Ovary (tissue), 9 donors: ENCODE measurements around the gene RIC8B. TPM values are rescaled to one million over a fixed set of nuclear protein-coding genes. Genes with fewer than 3 reads are reported as not detected.

Experiments used
- DNase-seq, 5 donors: peaks; one replicate each; pipeline ENCODE4 v3.0.0-alpha.2; 2019 to 2020
- H3K27ac ChIP-seq, 2 donors: fragments of 200-600 bp; one replicate each; pipeline versions ENCODE4 v1.5.1 to v1.8.0; 2019 to 2022
- H3K27me3 ChIP-seq: fragments of 200-600 bp; one replicate; pipeline ENCODE4 v1.8.0; 2022
- H3K36me3 ChIP-seq: fragments of 200-600 bp; sonication (generic); one replicate; pipeline ENCODE4 v1.5.1; 2019
- H3K4me1 ChIP-seq: one replicate; pipeline ENCODE4 v1.8.1; 2013; ENCODE audit warnings: mild to moderate bottlenecking, moderate library complexity; ENCODE audit not compliant: insufficient read depth
- H3K4me3 ChIP-seq: fragments of 200-600 bp; sonication (generic); one replicate; pipeline ENCODE4 v1.5.1; 2017
- H3K9me3 ChIP-seq, 2 donors: fragments of 200-600 bp in 1 of 2; sonication (generic) in 1 of 2; one replicate each; pipeline versions ENCODE4 v1.5.1 to v1.8.1; 2013 to 2019; ENCODE audit warnings: mild to moderate bottlenecking in 1 of 2, moderate library complexity in 1 of 2
- EP300 ChIP-seq: sonication (generic); formaldehyde crosslinking; IDR thresholded peaks from one replicate; pipeline ENCODE4 v1.6.1; 2017; ENCODE audit warnings: antibody characterized with exemption
- POLR2A ChIP-seq: fragments of 450-650 bp; IDR thresholded peaks from one replicate; pipeline ENCODE4 v1.6.1; 2017; ENCODE audit warnings: antibody characterized with exemption, mild to moderate bottlenecking, moderate library complexity
- WGBS, 3 donors: extraction: QIAGEN DNeasy Blood & Tissue Kit in 1 of 3; methylation state at CpG; one replicate each; pipeline versions ENCODE4 v1.1.5 to v1.1.7; 2013 to 2017; 5-methylcytosine and 5-hydroxymethylcytosine counted together
- intact Hi-C, 4 donors: fragments of 100-400 bp; cut with DNase I; formaldehyde crosslinking; loops; one replicate each; pipeline versions ENCODE4 v1.11.0 to v1.15.1; 2022 to 2023
- polyA plus RNA-seq, 2 donors: library from polyadenylated mRNA; stranded (reverse); fragments of 200-250 nt in 1 of 2; fragments of 350-450 nt in 1 of 2; fragmentation: Illumina TruSeq in 1 of 2; extraction: RNeasy Lipid Tissue Mini Kit (QIAGEN cat#74804) in 1 of 2; gene quantifications; one replicate each; pipeline ENCODE4 v1.2.3, GENCODE V29; 2013 to 2014
- total RNA-seq, 7 donors: library from RNA; depleted of rRNA in 2 of 7; stranded (reverse); fragments of >200 nt in 2 of 7; fragmentation: NEBNext Ultra II Directional in 3 of 7; extraction: Animal tissue kit (Norgen Biotek cat#: 25700) in 3 of 7; gene quantifications; one replicate each; pipeline versions ENCODE4 v1.1.0 to v1.2.4, GENCODE V29; 2016 to 2023
- TF ChIP-seq, protein P1 (sequence below), 3 donors: fragments of 450-650 bp in 2 of 3; fragments of 200-600 bp in 1 of 3; IDR thresholded peaks; one replicate each; pipeline versions ENCODE4 v1.5.1 to v1.8.0; 2016 to 2022; ENCODE audit warnings: antibody characterized with exemption in 3 of 3, mild to moderate bottlenecking in 1 of 3
- donor health status: DM: no; HTN: no; CAD: no; lungs with moderate emphysema.
- donor health status: DM: no; HTN: no; CAD: no.
- donor health status: Bipolar disorder and iron deficiency.
- donor health status: DM: yes; HTN: yes; CAD: no.
- donor health status: DM: no; HTN: no; CAD: no.
- donor health status: DM: yes; HTN: yes; CAD: no.

RIC8B gene
- total and polyA plus RNA-seq, 9 donors = 6.9 to 26.7 (median 16.3) TPM

DNA sequence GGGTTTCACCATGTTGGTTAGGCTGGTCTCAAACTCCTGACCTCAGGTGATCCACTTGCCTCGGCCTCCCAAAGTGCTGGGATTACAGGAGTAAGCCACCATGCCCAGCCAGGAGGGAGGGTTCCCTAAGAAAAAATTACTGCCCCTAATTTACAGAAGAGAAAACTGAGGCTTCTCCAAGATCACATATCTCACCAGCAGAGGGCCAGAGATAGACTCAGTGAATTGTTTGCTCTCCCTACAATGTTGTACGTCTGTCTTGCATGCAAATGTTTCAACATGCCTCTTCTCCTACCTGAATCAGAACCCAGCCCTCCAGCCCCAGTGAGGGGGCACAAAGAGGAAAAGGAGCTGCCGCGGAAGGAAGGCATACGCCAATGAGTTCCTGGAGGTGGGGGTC is 132.9 kb downstream of the RIC8B start:
- no peaks in the 10 kb centered on the region for H3K4me1 ChIP-seq
- intact Hi-C loops = no loop called here
- no peak overlapping the region for H3K27ac ChIP-seq
- no peaks in the 10 kb centered on the region for H3K9me3 ChIP-seq
- H3K27me3 ChIP-seq = no peaks in the 10 kb centered on the region
- no peak for DNase-seq
- 66 to 85% (median 66%) methylated on average over 5 of the region's 5 CpGs for WGBS, 3 donors
- no peak overlapping the region for H3K4me3 ChIP-seq
- TF ChIP-seq, protein P1, sequence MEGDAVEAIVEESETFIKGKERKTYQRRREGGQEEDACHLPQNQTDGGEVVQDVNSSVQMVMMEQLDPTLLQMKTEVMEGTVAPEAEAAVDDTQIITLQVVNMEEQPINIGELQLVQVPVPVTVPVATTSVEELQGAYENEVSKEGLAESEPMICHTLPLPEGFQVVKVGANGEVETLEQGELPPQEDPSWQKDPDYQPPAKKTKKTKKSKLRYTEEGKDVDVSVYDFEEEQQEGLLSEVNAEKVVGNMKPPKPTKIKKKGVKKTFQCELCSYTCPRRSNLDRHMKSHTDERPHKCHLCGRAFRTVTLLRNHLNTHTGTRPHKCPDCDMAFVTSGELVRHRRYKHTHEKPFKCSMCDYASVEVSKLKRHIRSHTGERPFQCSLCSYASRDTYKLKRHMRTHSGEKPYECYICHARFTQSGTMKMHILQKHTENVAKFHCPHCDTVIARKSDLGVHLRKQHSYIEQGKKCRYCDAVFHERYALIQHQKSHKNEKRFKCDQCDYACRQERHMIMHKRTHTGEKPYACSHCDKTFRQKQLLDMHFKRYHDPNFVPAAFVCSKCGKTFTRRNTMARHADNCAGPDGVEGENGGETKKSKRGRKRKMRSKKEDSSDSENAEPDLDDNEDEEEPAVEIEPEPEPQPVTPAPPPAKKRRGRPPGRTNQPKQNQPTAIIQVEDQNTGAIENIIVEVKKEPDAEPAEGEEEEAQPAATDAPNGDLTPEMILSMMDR (IDR thresholded peaks at IDR 0.05) = no peak
- TF ChIP-seq POLR2A (no peak), EP300 (no peak)
- no peaks in the 10 kb centered on the region for H3K36me3 ChIP-seq

DNA sequence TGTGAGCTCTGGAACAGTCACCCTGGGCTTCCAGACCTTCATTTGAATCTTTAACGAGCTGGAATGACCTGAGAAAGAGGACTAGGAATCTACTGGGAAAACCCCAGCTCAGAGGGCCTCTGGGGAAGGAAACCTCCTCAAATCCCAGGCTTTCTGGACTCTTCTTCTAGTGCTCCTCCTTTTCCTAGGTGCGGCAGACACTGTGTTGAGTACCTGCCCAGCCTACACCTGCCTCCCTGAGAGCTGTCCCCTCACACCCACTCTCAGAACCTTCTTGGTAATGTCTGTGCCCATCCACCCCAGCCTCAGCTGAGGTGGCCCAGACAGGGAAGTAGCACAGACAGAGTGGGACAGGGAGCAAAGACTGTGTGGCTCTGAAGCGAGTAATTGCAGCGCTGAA is 133.4 kb downstream of the RIC8B start:
- TF ChIP-seq EP300 = no peak
- TF ChIP-seq, protein P1 (IDR thresholded peaks at IDR 0.05) = no peak
- TF ChIP-seq POLR2A = no peak
- Histone ChIP-seq H3K4me1 (no peaks in the 10 kb centered on the region), H3K9me3 (no peaks in the 10 kb centered on the region), H3K4me3 (no peak overlapping the region), H3K27me3 (no peaks in the 10 kb centered on the region), H3K36me3 (no peaks in the 10 kb centered on the region), H3K27ac (no peak overlapping the region)
- WGBS, 3 donors = 79 to 87% (median 82%) methylated on average over 4 of the region's 4 CpGs
- intact Hi-C loops = no loop called here
- no peak for DNase-seq

DNA sequence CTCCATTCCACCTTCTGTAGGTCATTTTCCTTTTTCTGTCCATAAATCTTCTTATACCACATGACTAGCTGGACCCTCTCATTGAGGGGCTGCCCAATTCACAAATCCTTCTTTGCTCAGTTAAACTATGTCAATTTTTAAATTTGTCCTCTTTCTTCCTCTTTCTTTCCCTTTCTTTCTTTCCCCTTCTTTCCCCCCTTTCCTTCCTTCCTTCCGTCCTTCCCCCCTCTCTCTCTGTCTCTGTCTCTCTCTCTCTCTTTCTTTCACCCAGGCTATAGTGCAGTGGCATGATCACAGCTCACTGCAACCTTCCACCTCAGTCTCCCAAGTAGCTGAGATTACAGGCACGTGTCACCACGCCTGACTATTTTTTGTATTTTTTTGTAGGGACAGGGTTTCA is 134.1 kb downstream of the RIC8B start:
- Histone ChIP-seq H3K27me3 (no peaks in the 10 kb centered on the region), H3K4me3 (no peak overlapping the region), H3K9me3 (no peaks in the 10 kb centered on the region), H3K27ac (no peak overlapping the region), H3K4me1 (no peaks in the 10 kb centered on the region), H3K36me3 (no peaks in the 10 kb centered on the region)
- TF ChIP-seq POLR2A (no peak), EP300 (no peak)
- TF ChIP-seq, protein P1 (IDR thresholded peaks at IDR 0.05) = no peak
- no peak for DNase-seq
- 79 to 83% (median 81%) methylated on average over 3 of the region's 3 CpGs for WGBS, 3 donors
- intact Hi-C loops = no loop called here

DNA sequence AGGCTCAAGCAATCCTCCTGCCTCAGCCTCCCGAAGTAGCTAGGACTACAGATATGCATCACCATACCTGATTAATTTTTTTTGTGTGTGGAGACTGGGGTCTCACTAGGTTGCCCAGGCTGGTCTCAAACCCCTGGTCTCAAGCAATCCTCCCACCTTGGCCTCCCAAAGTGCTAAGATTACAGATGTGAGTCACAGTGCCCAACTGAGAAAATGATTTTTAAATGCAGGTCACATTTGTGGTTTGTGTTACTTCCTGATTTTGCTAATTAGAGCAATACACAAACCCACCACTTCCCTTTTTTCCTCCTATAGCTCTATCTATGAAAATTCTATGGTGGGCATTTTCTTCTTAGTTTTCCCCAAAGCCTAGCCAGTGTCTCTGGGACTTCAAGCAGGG is 135.7 kb downstream of the RIC8B start:
- DNase-seq = no peak
- Histone ChIP-seq H3K4me3 (no peak overlapping the region), H3K36me3 (no peaks in the 10 kb centered on the region), H3K27me3 (no peaks in the 10 kb centered on the region), H3K9me3 (no peaks in the 10 kb centered on the region), H3K27ac (no peak overlapping the region), H3K4me1 (no peaks in the 10 kb centered on the region)
- WGBS, 3 donors = 86 to 97% (median 90%) methylated on average over 1 of the region's 1 CpG
- no peak for TF ChIP-seq EP300
- TF ChIP-seq, protein P1 (IDR thresholded peaks at IDR 0.05) = no peak
- no peak for TF ChIP-seq POLR2A
- intact Hi-C loops = loop anchor here in 1 of 4 donors (10.0 kb wide), 1 partner anchor 525 kb away; no protein-coding TSS in a partner anchor
